SK-N-SH (cell line): Measurements from ENCODE around the gene ZNF90. TPM values are rescaled to one million over a fixed set of nuclear protein-coding genes. Genes with fewer than 3 reads are reported as not detected.
"Not testable (repeated sequence)": the region's sequence is repeated elsewhere in the genome, so short reads cannot be mapped to it uniquely, and the experiment has no call there.

ENCODE experiments used
- CTCF ChIA-PET: fragments of 300-600, 350-600 bp; formaldehyde crosslinking; extraction: SDS; loops from one replicate; lab custom pipeline; 2021; lab: Yijun Ruan, JAX
- POLR2A ChIA-PET: fragments of 350-600 bp; sonication (Branson Sonifier 250); formaldehyde crosslinking; extraction: SDS; loops from one replicate; lab custom pipeline; 2020; ENCODE audit warnings: antibody characterized with exemption, inconsistent platforms; lab: Yijun Ruan, JAX
- DNase-seq: peaks from one replicate; pipeline ENCODE4 v3.0.0; 2012
- H2AFZ ChIP-seq: fragments of 200-600 bp; sonication (generic); 2 replicates; pipeline ENCODE4 v1.8.1; 2016; ENCODE audit warnings: antibody characterized with exemption, mild to moderate bottlenecking, low read depth
- H3F3A ChIP-seq: fragments of 200-600 bp; sonication (generic); replicated peaks from 2 replicates; pipeline ENCODE3; 2016; ENCODE audit warnings: antibody characterized with exemption, mild to moderate bottlenecking; ENCODE audit not compliant: insufficient read depth
- H3K27ac ChIP-seq, 2 experiments: fragments of 200-500 bp in 1 of 2; fragments of 200-600 bp in 1 of 2; sonication (Bioruptor generic) in 1 of 2; sonication (generic), shearing (Covaris generic) in 1 of 2; 2 replicates each; pipeline versions ENCODE4 v1.5.1 to v1.6.1; 2014 to 2016; ENCODE audit warnings: low read depth in 2 of 2, inconsistent platforms in 1 of 2, low read length in 1 of 2, mild to moderate bottlenecking in 1 of 2, mixed read lengths in 1 of 2
- H3K27me3 ChIP-seq: fragments of 200-600 bp; sonication (generic), shearing (Covaris generic); 2 replicates; pipeline ENCODE4 v1.6.1; 2016; ENCODE audit warnings: mixed run types; ENCODE audit not compliant: insufficient read depth
- H3K36me3 ChIP-seq, 2 experiments: fragments of 200-500 bp in 1 of 2; fragments of 200-600 bp in 1 of 2; sonication (Bioruptor generic) in 1 of 2; sonication (generic) in 1 of 2; replicated peaks in 1 of 2; 2 replicates each; pipeline versions ENCODE3 to v1.5.1; 2014 to 2016; ENCODE audit warnings: low read length in 1 of 2, mild to moderate bottlenecking in 1 of 2; ENCODE audit not compliant: insufficient read depth in 2 of 2, control insufficient read depth in 1 of 2
- H3K4me1 ChIP-seq, 2 experiments: fragments of 200-500 bp in 1 of 2; fragments of 200-600 bp in 1 of 2; sonication (Bioruptor generic) in 1 of 2; sonication (generic), shearing (Covaris generic) in 1 of 2; 2 replicates each; pipeline versions ENCODE4 v1.5.1 to v1.6.1; 2014 to 2016; ENCODE audit warnings: low read depth in 1 of 2, low read length in 1 of 2, mixed run types in 1 of 2; ENCODE audit not compliant: insufficient read depth in 2 of 2, control insufficient read depth in 1 of 2
- H3K4me2 ChIP-seq: fragments of 200-600 bp; sonication (generic), shearing (Covaris generic); 2 replicates; pipeline ENCODE4 v1.6.1; 2017; ENCODE audit warnings: mixed run types
- H3K4me3 ChIP-seq, 2 experiments: fragments of 200-500 bp in 1 of 2; fragments of 200-600 bp in 1 of 2; sonication (Bioruptor generic) in 1 of 2; sonication (generic), shearing (Covaris generic) in 1 of 2; 2 replicates each; pipeline versions ENCODE4 v1.5.1 to v1.8.1; 2014 to 2016; ENCODE audit warnings: low read depth in 2 of 2, inconsistent platforms in 1 of 2, low read length in 1 of 2, mild to moderate bottlenecking in 1 of 2, mixed read lengths in 1 of 2, moderate library complexity in 1 of 2
- H3K79me2 ChIP-seq: fragments of 200-600 bp; sonication (generic); 2 replicates; pipeline ENCODE4 v1.8.1; 2017; ENCODE audit warnings: mild to moderate bottlenecking; ENCODE audit not compliant: insufficient read depth
- H3K9ac ChIP-seq: fragments of 200-600 bp; sonication (generic); 2 replicates; pipeline ENCODE4 v1.6.1; 2017; ENCODE audit warnings: mixed run types
- H3K9me2 ChIP-seq: fragments of 200-600 bp; sonication (generic); 2 replicates; pipeline ENCODE4 v1.6.1; 2017; ENCODE audit warnings: mixed run types
- H3K9me3 ChIP-seq: fragments of 200-600 bp; sonication (generic); 2 replicates; pipeline ENCODE4 v1.6.1; 2017; ENCODE audit warnings: mixed run types, mild to moderate bottlenecking, moderate library complexity
- H4K20me1 ChIP-seq: fragments of 200-600 bp; sonication (generic); 2 replicates; pipeline ENCODE4 v1.6.1; 2017; ENCODE audit warnings: mild to moderate bottlenecking, mixed run types; ENCODE audit not compliant: insufficient read depth
- CTCF ChIP-seq: fragments of 200-600 bp; sonication (generic); IDR thresholded peaks from 2 replicates; pipeline ENCODE4 v1.6.1; 2017; ENCODE audit warnings: antibody characterized with exemption, mild to moderate bottlenecking, moderate library complexity
- ELF1 ChIP-seq: IDR thresholded peaks from 2 replicates; pipeline ENCODE4 v1.4.0; 2012
- EP300 ChIP-seq, 2 experiments: IDR thresholded peaks; 2 replicates each; pipeline versions ENCODE4 v1.4.0 to v1.6.1; 2012; ENCODE audit warnings: borderline replicate concordance in 1 of 2, low read depth in 1 of 2, low read length in 1 of 2
- FOXJ3 ChIP-seq: sonication (generic); formaldehyde crosslinking; IDR thresholded peaks from 2 replicates; pipeline ENCODE4 v1.5.1; 2020; ENCODE audit warnings: mild to moderate bottlenecking, missing genetic modification reagents
- GABPA ChIP-seq: IDR thresholded peaks from 2 replicates; pipeline ENCODE4 v1.4.0; 2012; ENCODE audit warnings: low read depth, mild to moderate bottlenecking
- GATA2 ChIP-seq: sonication (generic); formaldehyde crosslinking; IDR thresholded peaks from 2 replicates; pipeline ENCODE4 v1.5.0; 2020; ENCODE audit warnings: mild to moderate bottlenecking, missing genetic modification reagents
- MAX ChIP-seq: IDR thresholded peaks from 2 replicates; pipeline ENCODE4 v1.4.0; 2012; ENCODE audit warnings: low read depth
- RCOR1 ChIP-seq: fragments of 150-350 bp; IDR thresholded peaks from 2 replicates; pipeline ENCODE4 v1.6.1; 2017; ENCODE audit warnings: antibody characterized with exemption, low read length
- RFX5 ChIP-seq: IDR thresholded peaks from 2 replicates; pipeline ENCODE4 v1.6.1; 2012; ENCODE audit warnings: mild to moderate bottlenecking, improper control_type of control experiment, low read length
- RXRA ChIP-seq: IDR thresholded peaks from 2 replicates; pipeline ENCODE4 v1.4.0; 2012; ENCODE audit warnings: low read depth, mild to moderate bottlenecking, borderline replicate concordance
- USF1 ChIP-seq: IDR thresholded peaks from 2 replicates; pipeline ENCODE4 v1.4.0; 2012; ENCODE audit warnings: low read depth, borderline replicate concordance
- USF2 ChIP-seq: fragments of 150-350 bp; IDR thresholded peaks from 2 replicates; pipeline ENCODE4 v1.6.1; 2017; ENCODE audit warnings: antibody characterized with exemption, low read length, low read depth, borderline replicate concordance
- YY1 ChIP-seq: IDR thresholded peaks from 2 replicates; pipeline ENCODE4 v1.4.0; 2012; ENCODE audit warnings: low read depth, mild to moderate bottlenecking
- WGBS: methylation state at CpG from one replicate; pipeline ENCODE4 v1.1.6; 2017; ENCODE audit warnings: low lambda C conversion rate; 5-methylcytosine and 5-hydroxymethylcytosine counted together
- polyA plus RNA-seq, 3 experiments: library from polyadenylated mRNA; depleted of rRNA; stranded (reverse); fragments of >200 nt; gene quantifications; 2 replicates each; pipeline ENCODE4 v1.2.3, GENCODE V29; 2012

The ZNF90 gene
- polyA plus RNA-seq, 1 of the 3 experiments (the other 2 are of a cell fraction), result 1.4 TPM

GRCh38 chr19:20080656-20081055 is 2.9 kb downstream of the ZNF90 start:
- peaks cover 42% of the 10 kb centered on the region; the same call in 1 of the 2 replicates for H3K79me2 ChIP-seq
- CTCF ChIA-PET, result no interaction called here
- H3K9me3 ChIP-seq, result no peaks in the 10 kb centered on the region
- H4K20me1 ChIP-seq, result no peaks in the 10 kb centered on the region
- 72% methylated on average over 3 of the region's 3 CpGs for WGBS
- DNase-seq, result no peak
- peaks cover 12% of the 10 kb centered on the region for H3F3A ChIP-seq
- H3K36me3 ChIP-seq, result no peaks in the 10 kb centered on the region
- no peaks in the 10 kb centered on the region for H3K9me2 ChIP-seq
- H3K9ac ChIP-seq, result no peak overlapping the region
- no peak overlapping the region for H3K4me3 ChIP-seq
- H3K4me1 ChIP-seq, result no peaks in the 10 kb centered on the region; a peak in 1 of 4 replicates
- TF ChIP-seq YY1, result no peak
- no peak for TF ChIP-seq RFX5
- TF ChIP-seq, all 33 proteins: peak for 0
- POLR2A ChIA-PET, result no interaction called here
- H3K27me3 ChIP-seq, result no peaks in the 10 kb centered on the region
- H3K27ac ChIP-seq, result no peak overlapping the region
- H2AFZ ChIP-seq, result no peak overlapping the region
- no peak overlapping the region for H3K4me2 ChIP-seq

GRCh38 chr19:20082232-20082833 is 4.5 kb downstream of the ZNF90 start:
- H3K4me2 ChIP-seq, H4K20me1 ChIP-seq, H3K4me1 ChIP-seq, CTCF ChIA-PET, H3K9me3 ChIP-seq, H3K27me3 ChIP-seq, DNase-seq, H2AFZ ChIP-seq, H3K36me3 ChIP-seq, H3K9ac ChIP-seq, H3K4me3 ChIP-seq, H3K27ac ChIP-seq, H3K9me2 ChIP-seq, POLR2A ChIA-PET: not testable (repeated sequence)
- peaks cover 48% of the 10 kb centered on the region; the same call in 1 of the 2 replicates for H3K79me2 ChIP-seq
- H3F3A ChIP-seq, result peaks cover 12% of the 10 kb centered on the region
- WGBS, result 59% methylated on average over 3 of the region's 3 CpGs

- H3K9me3 ChIP-seq, DNase-seq, H3K27me3 ChIP-seq, H3K4me2 ChIP-seq, H4K20me1 ChIP-seq, H3K36me3 ChIP-seq, H3K4me3 ChIP-seq, H2AFZ ChIP-seq, POLR2A ChIA-PET, H3K9ac ChIP-seq, H3K4me1 ChIP-seq, CTCF ChIA-PET, H3K27ac ChIP-seq, H3K9me2 ChIP-seq: not testable (repeated sequence)
- Histone ChIP-seq H3F3A (peaks cover 12% of the 10 kb centered on the region), H3K79me2 (peaks cover 48% of the 10 kb centered on the region; the same call in 1 of the 2 replicates)
- WGBS, result 64% methylated on average over 7 of the region's 7 CpGs
These were observed 5.1 kb downstream of the ZNF90 start for GRCh38 chr19:20082876-20083275.

GRCh38 chr19:20102097-20102496 is 24.3 kb downstream of the ZNF90 start:
- WGBS, result 79% methylated on average over 3 of the region's 3 CpGs
- no peaks in the 10 kb centered on the region for H3K4me1 ChIP-seq
- H3K4me3 ChIP-seq, result no peak overlapping the region
- no peak overlapping the region for H3K9ac ChIP-seq
- no peaks in the 10 kb centered on the region for H4K20me1 ChIP-seq
- DNase-seq, result no peak
- H3K36me3 ChIP-seq, result peaks cover 0 to 3% of the 10 kb centered on the region in 2 experiments
- H3K27me3 ChIP-seq, result no peaks in the 10 kb centered on the region
- H2AFZ ChIP-seq, result no peak overlapping the region
- no peak overlapping the region for H3K27ac ChIP-seq
- ChIA-PET POLR2A (no interaction called here), CTCF (no interaction called here)
- no peaks in the 10 kb centered on the region for H3K9me3 ChIP-seq
- H3K9me2 ChIP-seq, result no peaks in the 10 kb centered on the region
- H3K79me2 ChIP-seq, result no peaks in the 10 kb centered on the region
- no peak overlapping the region for H3K4me2 ChIP-seq
- peaks cover 3% of the 10 kb centered on the region for H3F3A ChIP-seq
- TF ChIP-seq ELF1 (no peak), EP300 (IDR thresholded peaks at IDR 0.05; ENCODE audit: borderline replicate concordance in 1 of 2, low read depth in 1 of 2, low read length in 1 of 2) (no peak), RXRA (no peak), RCOR1 (no peak), USF2 (no peak), GABPA (no peak), USF1 (no peak), YY1 (no peak), MAX (no peak), GATA2 (CRISPR knock-in tag) (no peak), CTCF (no peak), FOXJ3 (no peak)
